Stimulated activated memory B cell treated with anti-CD40 and anti-IgM and Interleukin-4, amounts not matched to agents 10 μg/mL and 1 μg/mL and 100 μg/mL, for 72 hours (primary cell): ENCODE data around the gene CMSS1.
A peak's percentile ranks its signal among the peaks of the same experiment; 100 is the strongest.

Experiments
- ATAC-seq: fragments of 150-1000 bp; cut with Tn5 transposase; 2 replicates; pipeline ENCODE4 v1.10.0; 2021
- H3K27ac Mint-ChIP-seq: one replicate; pipeline ENCODE4 v1.8.0; 2022; ENCODE audit warnings: mild to moderate bottlenecking, mixed read lengths
- H3K27me3 Mint-ChIP-seq: one replicate; pipeline ENCODE4 v1.8.0; 2022; ENCODE audit warnings: mixed read lengths
- H3K36me3 Mint-ChIP-seq: one replicate; pipeline ENCODE4 v1.8.0; 2022; ENCODE audit warnings: mixed read lengths
- H3K4me1 Mint-ChIP-seq: one replicate; pipeline ENCODE4 v1.8.0; 2022; ENCODE audit warnings: mixed read lengths
- H3K4me3 Mint-ChIP-seq: one replicate; pipeline ENCODE4 v1.8.0; 2022; ENCODE audit warnings: mild to moderate bottlenecking, moderate library complexity, mixed read lengths
- H3K9me3 Mint-ChIP-seq: one replicate; pipeline ENCODE4 v1.8.0; 2022; ENCODE audit warnings: mixed read lengths

The CMSS1 gene

DNA sequence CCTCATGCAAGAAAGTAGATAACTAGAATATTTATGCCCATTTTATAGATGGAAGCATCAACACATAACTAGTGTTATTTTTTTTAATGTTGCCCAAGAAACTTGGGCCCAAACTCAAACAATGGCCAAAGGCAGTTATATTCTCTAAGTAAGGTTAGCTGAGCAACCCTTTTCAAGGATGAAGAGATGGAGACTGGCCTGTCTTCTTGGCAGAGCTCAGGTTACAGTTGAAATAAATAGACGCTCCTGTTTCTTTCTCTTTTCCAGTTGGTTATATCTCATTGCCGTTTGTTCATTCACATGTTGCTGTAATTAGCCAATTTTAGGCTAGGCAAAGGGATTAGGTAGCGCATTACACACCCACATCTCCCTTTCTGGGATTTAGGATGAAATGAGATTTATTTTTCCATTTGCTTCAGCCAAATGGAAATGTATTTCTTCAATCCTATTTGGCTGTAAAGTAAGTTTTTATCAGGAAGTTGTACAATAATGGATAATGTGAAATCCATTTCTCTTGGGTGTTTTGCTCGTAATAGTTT lies 93.2 kb downstream of the CMSS1 start:
- Mint-ChIP-seq H3K9me3 (no peaks in the 10 kb centered on the region), H3K4me1 (no peaks in the 10 kb centered on the region), H3K36me3 (peaks cover 20% of the 10 kb centered on the region), H3K27me3 (no peaks in the 10 kb centered on the region), H3K4me3 (no peak overlapping the region), H3K27ac (no peak overlapping the region)
- ATAC-seq = no peak

DNA sequence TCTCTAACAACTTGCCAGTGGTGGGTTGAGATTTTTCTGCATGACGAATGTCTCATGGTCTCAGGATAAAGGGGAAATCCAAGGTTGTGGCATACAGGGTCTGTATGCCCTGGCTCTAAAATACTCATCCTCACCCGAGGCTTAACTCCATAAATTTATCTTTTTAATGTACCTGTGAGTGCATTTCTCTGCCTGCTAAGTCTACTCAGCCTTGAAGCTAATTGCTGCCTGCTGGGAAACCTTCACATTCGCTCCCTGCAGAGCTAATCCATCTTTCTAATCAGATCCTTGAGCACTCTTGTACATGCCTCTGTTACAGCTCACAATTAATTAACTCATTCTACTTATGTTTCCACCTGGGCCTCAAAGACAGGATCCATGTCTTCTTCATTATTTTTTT lies 93.8 kb downstream of the CMSS1 start:
- Mint-ChIP-seq H3K27me3 (no peaks in the 10 kb centered on the region), H3K9me3 (no peaks in the 10 kb centered on the region), H3K4me1 (no peaks in the 10 kb centered on the region), H3K27ac (no peak overlapping the region), H3K36me3 (peaks cover 20% of the 10 kb centered on the region), H3K4me3 (no peak overlapping the region)
- no peak for ATAC-seq

DNA sequence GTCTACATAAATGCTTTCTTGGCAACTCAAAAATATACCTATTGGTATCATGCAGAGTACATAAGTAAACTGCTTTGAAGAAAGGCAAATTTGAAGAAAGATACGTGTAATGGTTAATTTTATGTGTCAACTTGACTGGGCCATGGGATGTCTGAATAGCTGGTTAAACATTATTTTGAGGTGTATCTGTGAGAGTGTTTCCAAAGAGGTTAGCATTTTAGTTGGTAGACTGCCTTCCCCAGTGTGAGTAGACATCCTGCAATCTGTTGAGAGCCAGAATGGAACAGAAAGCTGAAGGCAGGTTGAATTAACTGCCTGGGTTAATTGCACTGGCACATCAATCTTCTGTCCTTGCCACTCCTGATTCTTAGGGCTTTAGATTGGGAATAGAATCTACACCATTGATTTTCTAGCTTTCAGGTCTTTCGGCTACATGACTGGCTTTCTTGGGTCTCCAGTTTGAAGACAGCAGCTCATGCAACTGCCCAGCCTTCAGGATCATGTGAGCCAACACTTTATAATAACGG lies 98.3 kb downstream of the CMSS1 start:
- Mint-ChIP-seq H3K9me3 (no peaks in the 10 kb centered on the region), H3K27me3 (no peaks in the 10 kb centered on the region), H3K4me1 (peaks cover 4% of the 10 kb centered on the region), H3K27ac (no peak overlapping the region), H3K4me3 (no peak overlapping the region), H3K36me3 (peaks cover 22% of the 10 kb centered on the region)
- ATAC-seq = no peak

DNA sequence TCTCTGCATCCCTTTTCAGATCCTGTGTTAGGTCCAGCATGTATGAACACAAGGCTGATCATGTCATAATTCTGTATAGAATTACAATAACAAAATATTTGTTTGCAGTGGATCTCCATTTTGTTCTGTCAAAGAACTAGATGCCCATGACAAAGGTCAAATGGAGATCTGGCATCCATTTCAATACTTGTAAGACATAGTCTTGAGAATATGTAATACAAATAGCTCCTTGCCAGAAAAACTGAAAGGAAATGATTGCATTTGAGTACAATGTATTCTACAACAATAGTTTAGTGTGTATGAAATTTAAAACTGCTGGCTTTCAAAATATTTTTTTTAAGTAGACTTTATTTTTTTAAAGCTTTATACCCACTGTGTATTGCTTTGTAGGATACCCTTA lies 101.1 kb downstream of the CMSS1 start:
- Mint-ChIP-seq H3K27me3 (no peaks in the 10 kb centered on the region), H3K9me3 (no peaks in the 10 kb centered on the region), H3K27ac (no peak overlapping the region), H3K4me3 (no peak overlapping the region), H3K36me3 (peaks cover 18% of the 10 kb centered on the region), H3K4me1 (peaks cover 7% of the 10 kb centered on the region)
- no peak for ATAC-seq

DNA sequence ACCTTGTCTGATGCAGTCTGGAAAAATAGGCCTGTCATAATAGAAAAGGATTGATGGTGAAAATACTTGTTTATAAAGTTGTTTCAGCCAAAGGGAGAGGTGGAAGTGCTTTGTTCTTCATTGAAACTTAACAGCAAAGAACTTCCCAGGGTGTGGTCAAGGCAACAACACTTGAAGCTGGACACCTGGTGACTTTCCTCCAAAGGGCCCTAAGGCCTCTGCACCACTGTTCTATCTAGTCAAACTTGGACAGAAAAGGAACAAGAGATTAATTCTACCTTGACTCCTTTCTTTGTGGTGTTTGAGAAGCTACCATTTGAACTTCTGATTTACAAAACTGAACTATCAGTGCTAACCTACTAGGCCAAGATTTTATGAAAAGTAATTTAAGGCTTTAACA lies 102.0 kb downstream of the CMSS1 start:
- no peak overlapping the region for H3K4me3 Mint-ChIP-seq
- no peak overlapping the region for H3K27ac Mint-ChIP-seq
- H3K27me3 Mint-ChIP-seq = no peaks in the 10 kb centered on the region
- no peaks in the 10 kb centered on the region for H3K9me3 Mint-ChIP-seq
- ATAC-seq = no peak
- H3K4me1 Mint-ChIP-seq = peaks cover 7% of the 10 kb centered on the region
- H3K36me3 Mint-ChIP-seq = peaks cover 26% of the 10 kb centered on the region

DNA sequence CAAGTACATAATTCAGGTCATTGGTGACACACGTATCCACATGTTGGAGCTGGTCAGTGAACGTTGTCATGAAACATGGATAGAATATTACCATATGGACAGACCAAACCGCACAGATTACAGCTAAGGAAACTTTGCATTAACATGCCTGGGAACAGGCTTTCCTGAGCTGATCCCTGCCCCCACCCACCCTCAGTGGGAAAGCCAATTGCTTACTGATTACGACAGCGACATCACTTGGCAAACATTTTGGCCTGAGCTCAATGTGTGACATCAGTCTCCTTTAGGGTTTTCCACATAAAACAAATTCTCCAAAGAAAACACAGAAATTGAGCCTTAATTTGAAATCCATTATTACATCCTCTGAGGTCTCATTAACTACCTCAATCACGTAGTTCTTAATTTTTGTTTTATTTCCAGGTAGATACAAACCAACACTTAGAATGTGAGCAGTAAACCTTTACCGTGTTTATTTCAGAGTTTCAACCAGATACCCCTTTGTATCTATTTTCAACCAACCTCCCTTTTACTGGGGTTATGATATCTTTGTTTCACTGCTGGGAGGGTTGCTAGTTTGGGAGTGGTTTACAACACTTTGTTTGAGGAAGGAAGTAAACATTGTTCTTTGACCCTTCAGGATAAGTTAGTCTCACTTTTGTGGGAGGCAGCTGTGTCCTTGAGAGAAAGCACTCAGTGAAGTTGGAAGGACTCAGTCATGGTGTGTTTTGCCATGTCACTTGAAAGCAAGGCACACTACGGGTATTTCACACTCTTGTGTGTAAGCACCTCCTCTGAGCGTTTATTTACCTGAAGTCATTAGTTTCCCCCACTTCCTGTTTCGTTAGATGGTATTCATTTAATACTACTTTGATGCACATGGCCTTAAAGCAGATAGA lies 103.1 kb downstream of the CMSS1 start:
- H3K4me1 Mint-ChIP-seq = peaks cover 7% of the 10 kb centered on the region
- H3K36me3 Mint-ChIP-seq = peaks cover 30% of the 10 kb centered on the region
- H3K27me3 Mint-ChIP-seq = no peaks in the 10 kb centered on the region
- ATAC-seq = no peak
- H3K4me3 Mint-ChIP-seq = no peak overlapping the region
- H3K9me3 Mint-ChIP-seq = no peaks in the 10 kb centered on the region
- H3K27ac Mint-ChIP-seq = peak overlapping the region; percentile 25

DNA sequence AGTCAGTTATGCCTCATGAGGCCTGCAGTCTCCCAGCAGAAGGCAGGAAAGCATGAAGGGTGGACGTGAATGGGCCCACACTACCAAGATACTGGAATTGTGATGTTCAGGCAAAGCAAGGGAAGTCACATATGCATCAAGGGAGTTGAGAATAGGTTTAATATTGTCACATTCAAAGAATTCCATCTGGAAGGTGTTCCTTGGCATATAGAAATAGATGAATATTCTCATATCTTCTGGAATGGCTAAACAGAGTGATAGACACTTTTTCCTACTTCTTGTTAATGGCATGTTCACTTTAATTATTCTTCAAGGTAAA lies 103.7 kb downstream of the CMSS1 start:
- Mint-ChIP-seq H3K9me3 (no peaks in the 10 kb centered on the region), H3K4me3 (no peak overlapping the region), H3K27ac (peak overlapping the region; percentile 25), H3K4me1 (peaks cover 7% of the 10 kb centered on the region), H3K36me3 (peaks cover 30% of the 10 kb centered on the region), H3K27me3 (no peaks in the 10 kb centered on the region)
- ATAC-seq = no peak

DNA sequence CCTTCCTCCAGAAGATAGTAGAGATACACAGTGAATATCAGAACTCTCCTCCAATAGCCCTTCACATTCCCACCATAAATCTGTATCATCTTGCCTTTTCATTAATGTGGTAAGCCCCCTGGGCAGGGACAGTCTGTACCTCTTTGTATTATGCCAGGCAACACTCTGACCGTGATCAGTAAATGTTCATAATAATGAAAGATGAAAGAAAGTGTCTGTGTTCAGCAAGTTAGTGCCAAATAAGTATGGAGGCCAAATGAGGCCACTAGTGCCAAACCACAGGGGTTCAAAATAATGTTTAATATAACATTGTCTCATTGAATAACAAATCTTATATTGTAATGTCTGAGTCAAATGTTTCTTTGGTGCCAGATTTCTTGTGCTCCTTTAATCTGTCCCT lies 104.3 kb downstream of the CMSS1 start:
- no peak overlapping the region for H3K27ac Mint-ChIP-seq
- H3K4me3 Mint-ChIP-seq = no peak overlapping the region
- H3K9me3 Mint-ChIP-seq = no peaks in the 10 kb centered on the region
- no peak for ATAC-seq
- H3K4me1 Mint-ChIP-seq = peaks cover 7% of the 10 kb centered on the region
- no peaks in the 10 kb centered on the region for H3K27me3 Mint-ChIP-seq
- H3K36me3 Mint-ChIP-seq = peaks cover 33% of the 10 kb centered on the region

DNA sequence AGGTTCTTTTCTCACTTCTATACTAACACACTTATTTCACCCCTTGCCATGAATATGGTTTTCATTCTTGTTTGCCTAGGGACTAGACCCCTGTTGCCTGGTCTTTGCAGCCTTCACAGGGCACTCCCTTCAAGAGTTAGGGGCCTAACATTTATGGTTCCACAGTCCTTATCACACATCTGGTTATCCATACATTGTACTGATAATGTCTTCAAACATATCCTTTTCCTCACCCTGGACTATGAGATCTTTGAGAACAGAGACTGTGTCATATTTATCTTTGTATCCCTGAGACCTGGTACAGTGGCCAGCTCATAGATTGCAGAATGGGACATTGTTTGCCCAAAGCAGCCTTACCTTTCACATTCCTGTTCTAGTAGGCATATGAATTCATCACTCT lies 106.2 kb downstream of the CMSS1 start:
- Mint-ChIP-seq H3K27ac (no peak overlapping the region), H3K36me3 (peaks cover 28% of the 10 kb centered on the region), H3K9me3 (no peaks in the 10 kb centered on the region), H3K4me3 (no peak overlapping the region), H3K27me3 (no peaks in the 10 kb centered on the region), H3K4me1 (peaks cover 7% of the 10 kb centered on the region)
- ATAC-seq = no peak

DNA sequence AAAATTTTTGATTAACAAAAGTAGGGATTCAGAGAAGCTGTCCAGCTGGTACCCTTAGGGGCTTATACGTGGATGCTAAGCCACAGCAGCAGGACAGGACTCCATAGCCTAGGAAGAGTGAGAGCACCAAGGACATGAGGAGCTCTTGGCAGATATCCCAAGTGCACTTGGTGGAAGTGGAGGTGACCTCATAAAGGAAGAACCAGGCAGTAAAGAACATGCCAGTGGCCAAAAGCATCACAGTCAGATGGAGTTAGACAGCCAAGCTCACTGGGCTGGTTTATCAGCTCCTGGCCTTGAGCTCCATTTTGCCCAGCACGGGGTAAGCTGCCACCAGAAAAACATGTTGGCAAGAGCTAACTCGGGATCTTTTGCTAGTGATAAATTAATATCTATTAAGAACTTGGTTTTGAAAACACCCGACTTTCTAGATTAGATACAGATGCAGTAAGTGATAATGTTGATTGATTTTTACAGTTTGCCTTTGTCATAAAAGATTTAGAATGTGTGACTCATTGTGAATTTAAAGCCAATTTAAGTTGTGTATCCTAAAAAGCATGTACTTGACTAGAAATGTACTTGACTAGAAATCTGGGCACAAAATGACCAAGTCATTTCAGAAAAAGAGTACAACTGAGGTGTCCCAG lies 108.0 kb downstream of the CMSS1 start:
- ATAC-seq = no peak

DNA sequence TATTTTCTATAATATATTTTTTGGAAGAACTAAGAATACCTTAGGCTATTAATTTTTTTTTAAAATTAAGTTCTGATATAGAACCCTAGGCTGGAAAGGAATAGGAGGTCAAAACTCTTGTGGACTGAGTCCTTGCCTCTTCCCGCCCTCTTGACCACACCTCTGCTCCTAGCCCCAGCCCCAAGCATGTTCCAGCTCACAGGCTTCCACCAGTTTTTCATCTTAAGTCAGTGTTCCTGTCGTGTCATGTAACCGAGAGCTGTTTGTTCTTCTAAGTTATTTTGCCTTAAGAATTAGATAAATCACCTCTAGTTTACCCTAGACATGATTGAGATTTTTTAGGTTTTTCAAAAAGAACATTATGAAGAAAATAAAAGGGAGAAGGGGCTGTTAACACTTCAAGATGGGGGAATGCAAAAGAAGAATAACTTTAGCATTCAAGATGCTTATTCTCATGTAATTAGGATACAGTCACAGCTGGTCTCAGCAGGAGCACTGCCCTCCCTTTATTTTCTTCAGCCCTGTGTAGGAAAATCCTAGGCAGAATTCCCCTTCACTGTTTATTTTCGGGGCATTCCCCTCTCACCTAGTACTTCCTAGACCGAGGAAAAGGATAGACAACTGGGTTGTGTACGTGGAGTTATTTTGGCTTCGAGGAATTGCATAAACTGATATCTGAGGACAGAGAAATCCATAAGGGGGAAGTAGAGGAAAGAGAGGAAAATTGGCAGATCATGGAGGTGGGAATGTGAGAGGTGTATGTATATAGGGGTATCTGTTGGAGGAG lies 110.2 kb downstream of the CMSS1 start:
- no peaks in the 10 kb centered on the region for H3K9me3 Mint-ChIP-seq

More for the DNA sequence above, 108.0 kb downstream of the CMSS1 start:
- no peaks in the 10 kb centered on the region for H3K27me3 Mint-ChIP-seq
- H3K4me1 Mint-ChIP-seq = peaks cover 6% of the 10 kb centered on the region
- no peak overlapping the region for H3K27ac Mint-ChIP-seq
- no peak overlapping the region for H3K4me3 Mint-ChIP-seq
- peaks cover 28% of the 10 kb centered on the region for H3K36me3 Mint-ChIP-seq
- H3K9me3 Mint-ChIP-seq = no peaks in the 10 kb centered on the region

DNA sequence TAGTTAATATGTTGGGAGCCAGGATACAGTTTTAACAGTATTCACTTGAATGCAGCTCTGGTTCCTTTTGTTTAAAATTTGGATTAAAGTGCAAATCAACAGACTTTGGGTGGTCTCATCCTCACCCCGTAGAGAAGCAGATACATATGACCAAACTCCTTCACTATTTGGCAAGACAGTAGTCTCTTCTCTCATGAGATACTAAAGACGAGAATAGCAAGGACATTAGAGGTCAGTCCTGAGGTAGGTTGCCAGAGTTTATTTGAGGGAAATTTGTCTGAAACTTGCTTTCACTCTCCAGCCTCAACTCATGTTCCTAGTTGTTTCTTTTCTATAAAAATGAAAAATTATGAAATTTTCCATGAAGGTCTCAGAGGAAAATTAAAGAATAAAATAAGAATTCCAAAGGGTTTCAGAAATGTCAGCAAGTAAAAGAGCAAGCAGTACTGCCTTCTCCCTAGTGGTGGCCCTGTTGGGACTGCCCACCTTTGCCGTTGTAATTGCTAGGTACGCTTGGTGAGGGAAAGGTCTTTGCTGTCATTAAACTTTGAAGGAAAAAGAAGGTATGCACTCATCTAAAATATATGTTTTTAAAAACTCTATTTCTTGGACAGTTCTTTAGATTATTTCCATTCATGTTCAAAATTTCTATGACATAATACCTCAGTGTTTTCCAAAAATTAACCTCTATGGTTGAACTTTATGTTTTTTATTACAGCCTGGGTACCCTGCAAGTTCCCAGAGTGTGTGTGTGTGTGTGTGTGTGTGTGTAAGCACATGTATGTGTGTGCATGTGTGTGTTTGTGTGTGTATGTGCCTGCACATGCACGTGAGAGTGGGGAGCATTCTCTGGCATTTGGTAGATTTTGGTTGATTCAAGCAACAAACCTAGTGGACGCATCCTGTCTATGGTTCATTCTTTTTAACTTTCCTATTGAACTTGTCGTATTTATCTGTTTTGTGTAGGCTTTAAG lies 111.4 kb downstream of the CMSS1 start:
- Mint-ChIP-seq H3K4me3 (no peak overlapping the region), H3K9me3 (no peaks in the 10 kb centered on the region), H3K4me1 (no peaks in the 10 kb centered on the region), H3K27ac (no peak overlapping the region), H3K27me3 (no peaks in the 10 kb centered on the region), H3K36me3 (peaks cover 21% of the 10 kb centered on the region)
- no peak for ATAC-seq

More for the DNA sequence above, 110.2 kb downstream of the CMSS1 start:
- H3K4me3 Mint-ChIP-seq = no peak overlapping the region
- H3K27ac Mint-ChIP-seq = no peak overlapping the region
- no peaks in the 10 kb centered on the region for H3K4me1 Mint-ChIP-seq
- H3K36me3 Mint-ChIP-seq = peaks cover 26% of the 10 kb centered on the region
- H3K27me3 Mint-ChIP-seq = no peaks in the 10 kb centered on the region
- no peak for ATAC-seq

DNA sequence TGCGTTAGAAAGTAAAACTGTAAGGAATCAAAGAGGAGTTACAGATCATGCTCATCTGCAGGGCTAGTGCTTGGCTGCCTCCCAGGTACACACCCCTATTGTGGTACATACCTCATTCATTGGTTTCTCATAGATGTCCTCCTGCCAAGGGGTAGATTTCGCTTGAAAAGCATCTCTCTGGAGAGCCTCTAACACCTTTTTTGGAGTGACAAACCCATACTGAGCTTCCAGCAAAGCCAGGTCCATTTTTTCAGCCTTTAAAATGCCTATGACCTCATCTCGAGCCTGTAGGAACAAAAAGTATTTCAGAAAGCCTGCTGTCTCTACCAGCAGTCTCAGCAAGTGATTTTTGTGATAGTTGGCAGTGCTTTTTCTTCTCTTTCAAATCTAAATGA lies 112.1 kb downstream of the CMSS1 start:
- no peak for ATAC-seq
- Mint-ChIP-seq H3K4me1 (no peaks in the 10 kb centered on the region), H3K36me3 (peaks cover 18% of the 10 kb centered on the region), H3K27ac (no peak overlapping the region), H3K27me3 (no peaks in the 10 kb centered on the region), H3K9me3 (no peaks in the 10 kb centered on the region), H3K4me3 (no peak overlapping the region)

DNA sequence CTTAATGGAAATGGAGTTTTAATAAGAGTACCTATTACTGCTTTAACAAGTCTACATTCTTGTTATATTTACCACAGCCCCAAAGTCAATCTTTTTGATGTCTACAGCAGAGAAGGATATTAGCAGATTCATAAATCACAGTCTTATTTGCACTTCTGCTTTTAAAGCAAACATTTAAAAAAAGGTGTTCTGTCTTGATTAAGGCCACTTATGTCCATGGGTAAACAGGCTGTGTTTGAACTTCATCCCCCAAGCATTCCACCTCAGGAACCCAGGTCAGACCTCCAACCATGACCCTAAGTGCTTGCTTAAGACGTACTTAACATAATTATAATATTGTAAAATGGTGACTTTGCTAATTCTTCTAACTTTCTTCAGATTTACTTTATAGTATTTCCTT lies 113.4 kb downstream of the CMSS1 start:
- Mint-ChIP-seq H3K4me3 (no peak overlapping the region), H3K36me3 (peaks cover 14% of the 10 kb centered on the region), H3K4me1 (no peaks in the 10 kb centered on the region), H3K27me3 (no peaks in the 10 kb centered on the region), H3K27ac (no peak overlapping the region), H3K9me3 (no peaks in the 10 kb centered on the region)
- no peak for ATAC-seq
